H9 (cell line): ENCODE results near the gene CDYL. TPM values are rescaled to one million over a fixed set of nuclear protein-coding genes. Genes with fewer than 3 reads are reported as not detected.

Experiments used
- DNase-seq: peaks from one replicate; pipeline ENCODE4 v3.0.0-alpha.2; 2017
- H2AFZ ChIP-seq: one replicate; pipeline ENCODE4 v1.6.1; 2013; ENCODE audit warnings: mild to moderate bottlenecking, low read length, control low read depth, moderate library complexity
- H2AK5ac ChIP-seq: 2 replicates; pipeline ENCODE4 v1.6.1; 2013; ENCODE audit warnings: low read length, control low read depth, mixed read lengths; ENCODE audit not compliant: insufficient read length
- H2BK120ac ChIP-seq: one replicate; pipeline ENCODE4 v1.6.1; 2013; ENCODE audit warnings: low read depth, mild to moderate bottlenecking, low read length, control low read depth, inconsistent platforms; ENCODE audit not compliant: poor library complexity, severe bottlenecking
- H2BK12ac ChIP-seq: 2 replicates; pipeline ENCODE4 v1.6.1; 2013; ENCODE audit warnings: low read length, control low read depth, mixed read lengths, low read depth; ENCODE audit not compliant: insufficient read length
- H2BK15ac ChIP-seq: 2 replicates; pipeline ENCODE4 v1.6.1; 2013; ENCODE audit warnings: low read depth, low read length, control low read depth
- H2BK20ac ChIP-seq: one replicate; pipeline ENCODE4 v1.6.1; 2013; ENCODE audit warnings: low read depth, mild to moderate bottlenecking, low read length, control low read depth, inconsistent platforms; ENCODE audit not compliant: poor library complexity, severe bottlenecking
- H2BK5ac ChIP-seq: 2 replicates; pipeline ENCODE4 v1.6.1; 2013; ENCODE audit warnings: low read length, control low read depth, mixed read lengths; ENCODE audit not compliant: insufficient read length
- H3K14ac ChIP-seq: 2 replicates; pipeline ENCODE4 v1.6.1; 2013; ENCODE audit warnings: low read length, control low read depth; ENCODE audit not compliant: insufficient read depth
- H3K18ac ChIP-seq: 2 replicates; pipeline ENCODE4 v1.6.1; 2013; ENCODE audit warnings: low read depth, mild to moderate bottlenecking, mixed read lengths, low read length, control low read depth; ENCODE audit not compliant: insufficient read length
- H3K23ac ChIP-seq: 2 replicates; pipeline ENCODE4 v1.6.1; 2013; ENCODE audit warnings: low read length, control low read depth, mixed read lengths, low read depth; ENCODE audit not compliant: insufficient read length
- H3K23me2 ChIP-seq: 2 replicates; pipeline ENCODE4 v1.6.1; 2013; ENCODE audit warnings: low read depth, mild to moderate bottlenecking, mixed read lengths, low read length, control low read depth; ENCODE audit not compliant: insufficient read length, poor library complexity, severe bottlenecking
- H3K27ac ChIP-seq: 2 replicates; pipeline ENCODE4 v1.5.1; 2013; ENCODE audit warnings: low read length, control low read depth, mixed read lengths, low read depth; ENCODE audit not compliant: insufficient read length
- H3K27me3 ChIP-seq: 2 replicates; pipeline ENCODE4 v1.6.1; 2013; ENCODE audit warnings: low read length, control low read depth, inconsistent platforms; ENCODE audit not compliant: insufficient read depth
- H3K4ac ChIP-seq: 2 replicates; pipeline ENCODE4 v1.6.1; 2013; ENCODE audit warnings: low read depth, mild to moderate bottlenecking, control low read depth, inconsistent platforms, low read length, moderate library complexity
- H3K4me1 ChIP-seq: 2 replicates; pipeline ENCODE4 v1.6.1; 2013; ENCODE audit warnings: low read length, control low read depth, inconsistent platforms; ENCODE audit not compliant: insufficient read depth
- H3K4me2 ChIP-seq: 2 replicates; pipeline ENCODE4 v1.6.1; 2013; ENCODE audit warnings: low read length, control low read depth, mixed read lengths; ENCODE audit not compliant: insufficient read length, insufficient read depth
- H3K56ac ChIP-seq: 2 replicates; pipeline ENCODE4 v1.6.1; 2013; ENCODE audit warnings: low read depth, mild to moderate bottlenecking, mixed read lengths, low read length, control low read depth; ENCODE audit not compliant: insufficient read length
- H3K79me1 ChIP-seq: 2 replicates; pipeline ENCODE4 v1.6.1; 2013; ENCODE audit warnings: low read depth, mild to moderate bottlenecking, moderate library complexity, low read length, control low read depth, inconsistent platforms; ENCODE audit not compliant: insufficient read depth, poor library complexity, severe bottlenecking
- H3K79me2 ChIP-seq: 2 replicates; pipeline ENCODE4 v1.6.1; 2013; ENCODE audit warnings: low read length, control low read depth, inconsistent platforms; ENCODE audit not compliant: insufficient read depth
- H3K9ac ChIP-seq: 2 replicates; pipeline ENCODE4 v1.6.1; 2013; ENCODE audit warnings: low read length, control low read depth, mixed read lengths; ENCODE audit not compliant: insufficient read length; ENCODE audit errors: extremely low read depth
- H3K9me3 ChIP-seq: one replicate; pipeline ENCODE4 v1.6.1; 2013; ENCODE audit warnings: low read depth, low read length, inconsistent platforms; ENCODE audit not compliant: control insufficient read depth
- H3T11ph ChIP-seq: one replicate; pipeline ENCODE4 v1.6.1; 2013; ENCODE audit warnings: mild to moderate bottlenecking, low read length, control low read depth, inconsistent platforms
- H4K20me1 ChIP-seq: one replicate; pipeline ENCODE4 v1.6.1; 2013; ENCODE audit not compliant: control insufficient read depth, insufficient read length, insufficient read depth
- H4K5ac ChIP-seq: 2 replicates; pipeline ENCODE4 v1.6.1; 2013; ENCODE audit warnings: low read depth, mild to moderate bottlenecking, mixed read lengths, low read length, control low read depth; ENCODE audit not compliant: insufficient read length
- H4K8ac ChIP-seq: replicated peaks from 2 replicates; pipeline ENCODE4 v1.6.1; 2013; ENCODE audit warnings: low read length, control low read depth, mixed read lengths, low read depth; ENCODE audit not compliant: insufficient read length
- H4K91ac ChIP-seq: 2 replicates; pipeline ENCODE4 v1.6.1; 2013; ENCODE audit warnings: low read depth, mild to moderate bottlenecking, moderate library complexity, mixed read lengths, low read length, control low read depth; ENCODE audit not compliant: insufficient read length
- H3K27ac Mint-ChIP-seq, 3 experiments: 2 replicates in 2 of 3; 3 replicates in 1 of 3; pipeline ENCODE4 v1.8.0; 2020 to 2021; ENCODE audit warnings: mixed read lengths in 3 of 3, mild to moderate bottlenecking in 1 of 3, moderate library complexity in 1 of 3
- H3K27me3 Mint-ChIP-seq: 2 replicates; pipeline ENCODE4 v1.8.0; 2021; ENCODE audit warnings: low read depth, mild to moderate bottlenecking, moderate library complexity, mixed read lengths
- H3K36me3 Mint-ChIP-seq, 3 experiments: 2 replicates in 2 of 3; 3 replicates in 1 of 3; pipeline ENCODE4 v1.8.0; 2020 to 2021; ENCODE audit warnings: low read depth in 3 of 3, mixed read lengths in 3 of 3; ENCODE audit not compliant: insufficient read depth in 1 of 3
- H3K4me1 Mint-ChIP-seq, 2 experiments: 2 replicates each; pipeline ENCODE4 v1.8.0; 2020; ENCODE audit warnings: mixed read lengths in 2 of 2
- H3K4me3 Mint-ChIP-seq, 2 experiments: 2 replicates in 1 of 2; 3 replicates in 1 of 2; pipeline ENCODE4 v1.8.0; 2020 to 2021; ENCODE audit warnings: mild to moderate bottlenecking in 2 of 2, mixed read lengths in 2 of 2, moderate library complexity in 1 of 2
- H3K9me3 Mint-ChIP-seq, 2 experiments: 2 replicates in 1 of 2; 3 replicates in 1 of 2; pipeline ENCODE4 v1.8.0; 2020; ENCODE audit warnings: mild to moderate bottlenecking in 2 of 2, mixed read lengths in 2 of 2, moderate library complexity in 1 of 2
- WGBS: extraction: QIAGEN DNeasy Blood & Tissue Kit; methylation state at CpG from one replicate; pipeline ENCODE4 v1.1.7; 2013; ENCODE audit warnings: missing lambda C conversion rate, low lambda C conversion rate, mixed read lengths; ENCODE audit not compliant: insufficient read length; ENCODE audit errors: extremely low coverage; 5-methylcytosine and 5-hydroxymethylcytosine counted together
- total RNA-seq: library from RNA; stranded (reverse); gene quantifications from 2 replicates; pipeline ENCODE4 v1.2.1, GENCODE V29; 2021
- TF ChIP-seq, protein P1 (sequence below): fragments of 200-600 bp; sonication (generic); conservative IDR thresholded peaks from 3 replicates; pipeline ENCODE4 v1.8.0; 2021; ENCODE audit warnings: antibody characterized with exemption, mild to moderate bottlenecking

CDYL gene
- total RNA-seq, 1 experiment from 2014 or later: 95.0 TPM

GRCh38 chr6:4860387-4860786, 84.2 kb downstream of the CDYL start:
- H3K56ac ChIP-seq: no peak overlapping the region
- H3K18ac ChIP-seq: no peak overlapping the region
- no peak overlapping the region for H4K5ac ChIP-seq
- H4K8ac ChIP-seq: no peak overlapping the region
- Mint-ChIP-seq H3K36me3 (peaks cover 4 to 15% (median 11%) of the 10 kb centered on the region in 3 experiments; a peak in 6 of 7 replicates), H3K4me1 (peaks cover 62 to 69% of the 10 kb centered on the region in 2 experiments), H3K9me3 (no peaks in the 10 kb centered on the region), H3K4me3 (no peak overlapping the region), H3K27ac (no peak overlapping the region), H3K27me3 (no peaks in the 10 kb centered on the region)
- H2AFZ ChIP-seq: no peak overlapping the region
- H2BK15ac ChIP-seq: no peak overlapping the region
- H4K91ac ChIP-seq: no peak overlapping the region
- H2BK5ac ChIP-seq: no peak overlapping the region
- no peak overlapping the region for H3T11ph ChIP-seq
- no peaks in the 10 kb centered on the region for H3K4me1 ChIP-seq
- TF ChIP-seq, protein P1, sequence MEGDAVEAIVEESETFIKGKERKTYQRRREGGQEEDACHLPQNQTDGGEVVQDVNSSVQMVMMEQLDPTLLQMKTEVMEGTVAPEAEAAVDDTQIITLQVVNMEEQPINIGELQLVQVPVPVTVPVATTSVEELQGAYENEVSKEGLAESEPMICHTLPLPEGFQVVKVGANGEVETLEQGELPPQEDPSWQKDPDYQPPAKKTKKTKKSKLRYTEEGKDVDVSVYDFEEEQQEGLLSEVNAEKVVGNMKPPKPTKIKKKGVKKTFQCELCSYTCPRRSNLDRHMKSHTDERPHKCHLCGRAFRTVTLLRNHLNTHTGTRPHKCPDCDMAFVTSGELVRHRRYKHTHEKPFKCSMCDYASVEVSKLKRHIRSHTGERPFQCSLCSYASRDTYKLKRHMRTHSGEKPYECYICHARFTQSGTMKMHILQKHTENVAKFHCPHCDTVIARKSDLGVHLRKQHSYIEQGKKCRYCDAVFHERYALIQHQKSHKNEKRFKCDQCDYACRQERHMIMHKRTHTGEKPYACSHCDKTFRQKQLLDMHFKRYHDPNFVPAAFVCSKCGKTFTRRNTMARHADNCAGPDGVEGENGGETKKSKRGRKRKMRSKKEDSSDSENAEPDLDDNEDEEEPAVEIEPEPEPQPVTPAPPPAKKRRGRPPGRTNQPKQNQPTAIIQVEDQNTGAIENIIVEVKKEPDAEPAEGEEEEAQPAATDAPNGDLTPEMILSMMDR: no peak
- no CpG with 5 or more reads among the region's 2 CpGs for WGBS
- no peak overlapping the region for H3K23ac ChIP-seq
- H3K14ac ChIP-seq: no peak overlapping the region
- no peaks in the 10 kb centered on the region for H3K23me2 ChIP-seq
- no peak overlapping the region for H2BK120ac ChIP-seq
- H3K79me2 ChIP-seq: peaks cover 21% of the 10 kb centered on the region; the same call in 1 of the 2 replicates
- no peaks in the 10 kb centered on the region for H4K20me1 ChIP-seq
- no peak for DNase-seq
- no peak overlapping the region for H3K9ac ChIP-seq
- H3K79me1 ChIP-seq: peaks cover 5% of the 10 kb centered on the region
- no peaks in the 10 kb centered on the region for H3K27me3 ChIP-seq
- no peak overlapping the region for H3K4me2 ChIP-seq
- no peak overlapping the region for H3K27ac ChIP-seq
- H2AK5ac ChIP-seq: no peak overlapping the region
- H3K9me3 ChIP-seq: no peaks in the 10 kb centered on the region
- no peak overlapping the region for H3K4ac ChIP-seq
- H2BK12ac ChIP-seq: no peak overlapping the region
- no peak overlapping the region for H2BK20ac ChIP-seq
